ENCODE results near the gene SRM.
"Not testable (repeated sequence)": the region's sequence is repeated elsewhere in the genome, so short reads cannot be mapped to it uniquely, and the experiment has no call there.

Gene SRM

GRCh38 chr1:11059968-11060830 lies at the start of gene SRM:
TSS of gene SRM (minus strand) at chr1:11060018. CDS start at chr1:11059943, 75 bp downstream.
- peak; percentile 70 for DNase-seq (ENCODE audit: extremely low read depth, low read depth)
- TF ChIP-seq CTCF (IDR thresholded peaks at IDR 0.05; ENCODE audit: low read depth, low read length) = peak; percentile 21

GRCh38 chr1:11109047-11109760 lies 49.4 kb upstream of the SRM start:
- DNase-seq (ENCODE audit: extremely low read depth, low read depth) = no peak
- no peak for TF ChIP-seq CTCF (IDR thresholded peaks at IDR 0.05; ENCODE audit: low read depth, low read length)

GRCh38 chr1:11107599-11107998 lies 47.8 kb upstream of the SRM start:
- no peak for DNase-seq (ENCODE audit: extremely low read depth, low read depth)
- no peak for TF ChIP-seq CTCF (IDR thresholded peaks at IDR 0.05; ENCODE audit: low read depth, low read length)

- DNase-seq (ENCODE audit: extremely low read depth, low read depth) = no peak
- TF ChIP-seq CTCF (IDR thresholded peaks at IDR 0.05; ENCODE audit: low read depth, low read length) = no peak
Observed at GRCh38 chr1:11105586-11105985, 45.8 kb upstream of the SRM start.

- DNase-seq (ENCODE audit: extremely low read depth, low read depth) = no peak
- TF ChIP-seq CTCF (IDR thresholded peaks at IDR 0.05; ENCODE audit: low read depth, low read length) = no peak
Observed at GRCh38 chr1:11101347-11101746, 41.5 kb upstream of the SRM start.

- not testable (repeated sequence) for DNase-seq (ENCODE audit: extremely low read depth, low read depth)
Observed at GRCh38 chr1:11100806-11101205, 41.0 kb upstream of the SRM start.

- no peak for DNase-seq (ENCODE audit: extremely low read depth, low read depth)
- TF ChIP-seq CTCF (IDR thresholded peaks at IDR 0.05; ENCODE audit: low read depth, low read length) = no peak
Observed at GRCh38 chr1:11100149-11100493, 40.3 kb upstream of the SRM start.
